Nephron progenitor cell (in vitro differentiated cells): ENCODE data around the gene MVB12B.

Experiments used
- DNase-seq: peaks from one replicate; pipeline ENCODE4 v3.0.0; 2021
- H3K27ac Mint-ChIP-seq: 2 replicates; pipeline ENCODE4 v1.8.0; 2021; ENCODE audit warnings: mild to moderate bottlenecking, moderate library complexity, mixed read lengths
- H3K27me3 Mint-ChIP-seq: 2 replicates; pipeline ENCODE4 v1.8.0; 2021; ENCODE audit warnings: mild to moderate bottlenecking, low read depth, mixed read lengths; ENCODE audit not compliant: poor library complexity
- H3K36me3 Mint-ChIP-seq: 2 replicates; pipeline ENCODE4 v1.8.0; 2021; ENCODE audit warnings: low read depth, mixed read lengths
- H3K4me1 Mint-ChIP-seq: 2 replicates; pipeline ENCODE4 v1.8.0; 2021; ENCODE audit warnings: mixed read lengths
- H3K4me3 Mint-ChIP-seq: 2 replicates; pipeline ENCODE4 v1.8.0; 2021; ENCODE audit warnings: mild to moderate bottlenecking, moderate library complexity, mixed read lengths
- H3K9me3 Mint-ChIP-seq: 2 replicates; pipeline ENCODE4 v1.8.0; 2021; ENCODE audit warnings: mild to moderate bottlenecking, moderate library complexity, mixed read lengths
- TF ChIP-seq, protein P1 (sequence below): fragments of 200-600 bp; sonication (generic); IDR thresholded peaks from 2 replicates; pipeline ENCODE4 v1.5.0; 2021; ENCODE audit warnings: antibody characterized with exemption

Gene MVB12B

GRCh38 chr9:126487856-126488255 is 161.2 kb downstream of the MVB12B start:
- Mint-ChIP-seq H3K4me1 (peaks cover 7% of the 10 kb centered on the region), H3K27me3 (peaks cover 5% of the 10 kb centered on the region), H3K27ac (no peak overlapping the region), H3K9me3 (no peaks in the 10 kb centered on the region), H3K4me3 (no peak overlapping the region), H3K36me3 (peaks cover 5% of the 10 kb centered on the region)
- TF ChIP-seq, protein P1, sequence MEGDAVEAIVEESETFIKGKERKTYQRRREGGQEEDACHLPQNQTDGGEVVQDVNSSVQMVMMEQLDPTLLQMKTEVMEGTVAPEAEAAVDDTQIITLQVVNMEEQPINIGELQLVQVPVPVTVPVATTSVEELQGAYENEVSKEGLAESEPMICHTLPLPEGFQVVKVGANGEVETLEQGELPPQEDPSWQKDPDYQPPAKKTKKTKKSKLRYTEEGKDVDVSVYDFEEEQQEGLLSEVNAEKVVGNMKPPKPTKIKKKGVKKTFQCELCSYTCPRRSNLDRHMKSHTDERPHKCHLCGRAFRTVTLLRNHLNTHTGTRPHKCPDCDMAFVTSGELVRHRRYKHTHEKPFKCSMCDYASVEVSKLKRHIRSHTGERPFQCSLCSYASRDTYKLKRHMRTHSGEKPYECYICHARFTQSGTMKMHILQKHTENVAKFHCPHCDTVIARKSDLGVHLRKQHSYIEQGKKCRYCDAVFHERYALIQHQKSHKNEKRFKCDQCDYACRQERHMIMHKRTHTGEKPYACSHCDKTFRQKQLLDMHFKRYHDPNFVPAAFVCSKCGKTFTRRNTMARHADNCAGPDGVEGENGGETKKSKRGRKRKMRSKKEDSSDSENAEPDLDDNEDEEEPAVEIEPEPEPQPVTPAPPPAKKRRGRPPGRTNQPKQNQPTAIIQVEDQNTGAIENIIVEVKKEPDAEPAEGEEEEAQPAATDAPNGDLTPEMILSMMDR: no peak
- DNase-seq: no peak

- H3K4me3 Mint-ChIP-seq: no peak overlapping the region
- peaks cover 7% of the 10 kb centered on the region for H3K4me1 Mint-ChIP-seq
- H3K27ac Mint-ChIP-seq: no peak overlapping the region
- H3K9me3 Mint-ChIP-seq: no peaks in the 10 kb centered on the region
- H3K27me3 Mint-ChIP-seq: peaks cover 5% of the 10 kb centered on the region
- peaks cover 5% of the 10 kb centered on the region for H3K36me3 Mint-ChIP-seq
- no peak for DNase-seq
- TF ChIP-seq, protein P1: no peak
Observed at GRCh38 chr9:126488310-126488709, 161.7 kb downstream of the MVB12B start.

GRCh38 chr9:126488881-126489404 is 162.3 kb downstream of the MVB12B start:
- Mint-ChIP-seq H3K9me3 (no peaks in the 10 kb centered on the region), H3K27ac (no peak overlapping the region), H3K36me3 (peaks cover 1% of the 10 kb centered on the region), H3K4me3 (no peak overlapping the region), H3K27me3 (peaks cover 5% of the 10 kb centered on the region), H3K4me1 (peaks cover 7% of the 10 kb centered on the region)
- no peak for DNase-seq
- TF ChIP-seq, protein P1: no peak

- Mint-ChIP-seq H3K27me3 (peaks cover 2% of the 10 kb centered on the region), H3K27ac (no peak overlapping the region), H3K36me3 (no peaks in the 10 kb centered on the region), H3K4me1 (peaks cover 7% of the 10 kb centered on the region), H3K9me3 (no peaks in the 10 kb centered on the region), H3K4me3 (no peak overlapping the region)
- TF ChIP-seq, protein P1: no peak
- DNase-seq: no peak
Observed at GRCh38 chr9:126489581-126490213, 163.1 kb downstream of the MVB12B start.

GRCh38 chr9:126490214-126490631 is 163.6 kb downstream of the MVB12B start:
- peaks cover 7% of the 10 kb centered on the region for H3K4me1 Mint-ChIP-seq
- TF ChIP-seq, protein P1: no peak
- no peak overlapping the region for H3K27ac Mint-ChIP-seq
- H3K36me3 Mint-ChIP-seq: no peaks in the 10 kb centered on the region
- no peak overlapping the region for H3K4me3 Mint-ChIP-seq
- peaks cover 2% of the 10 kb centered on the region for H3K27me3 Mint-ChIP-seq
- no peaks in the 10 kb centered on the region for H3K9me3 Mint-ChIP-seq
- DNase-seq: no peak
